ENCODE measurements around the gene IFT25.
"Not testable (repeated sequence)": the region's sequence is repeated elsewhere in the genome, so short reads cannot be mapped to it uniquely, and the experiment has no call there.

Gene IFT25

DNA sequence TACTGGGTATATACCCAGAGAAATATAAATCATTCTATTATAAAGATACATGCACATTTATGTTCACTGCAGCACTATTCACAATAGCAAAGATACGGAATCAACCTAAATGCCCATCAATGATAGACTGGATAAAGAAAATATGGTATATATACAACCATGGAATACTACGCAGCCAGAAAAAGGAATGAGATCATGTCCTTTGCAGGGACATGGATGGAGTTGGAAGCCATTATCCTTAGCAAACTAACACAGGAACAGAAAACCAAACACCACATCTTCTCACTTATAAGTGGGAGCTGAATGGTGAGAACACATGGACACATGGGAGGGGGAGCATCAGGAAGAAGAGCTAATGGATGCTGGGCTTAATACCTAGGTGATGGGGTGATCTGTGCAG is 63.6 kb downstream of the IFT25 start:
- not testable (repeated sequence) for DNase-seq

DNA sequence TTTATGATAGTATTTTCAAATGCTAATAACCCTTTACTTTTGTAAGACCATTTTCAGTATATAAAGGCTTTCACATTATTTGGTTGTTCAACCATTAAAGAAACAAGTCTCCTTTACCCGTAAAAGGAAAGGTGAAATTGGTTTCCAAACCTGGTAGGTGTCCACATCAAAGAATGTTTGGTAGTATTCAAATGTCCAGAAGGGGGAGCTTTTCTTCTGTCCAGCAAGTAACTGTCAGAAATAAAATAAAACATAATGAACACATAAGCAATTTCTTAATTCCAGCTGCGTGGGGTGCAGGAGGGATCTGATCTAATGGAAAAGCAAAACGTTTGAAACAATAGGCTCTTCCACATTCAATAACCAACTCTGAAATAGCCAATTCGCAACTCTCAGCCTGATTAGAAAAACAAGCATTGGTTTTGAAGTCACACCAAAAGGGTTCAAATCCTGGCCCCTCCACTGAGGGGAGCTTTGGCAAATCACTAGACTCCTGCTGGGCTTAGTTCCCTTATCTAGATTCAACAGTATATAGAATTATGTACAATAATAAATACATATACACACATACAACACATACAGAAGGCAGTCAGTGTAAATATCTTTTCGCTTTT is 66.9 kb downstream of the IFT25 start:
- no peak for DNase-seq

DNA sequence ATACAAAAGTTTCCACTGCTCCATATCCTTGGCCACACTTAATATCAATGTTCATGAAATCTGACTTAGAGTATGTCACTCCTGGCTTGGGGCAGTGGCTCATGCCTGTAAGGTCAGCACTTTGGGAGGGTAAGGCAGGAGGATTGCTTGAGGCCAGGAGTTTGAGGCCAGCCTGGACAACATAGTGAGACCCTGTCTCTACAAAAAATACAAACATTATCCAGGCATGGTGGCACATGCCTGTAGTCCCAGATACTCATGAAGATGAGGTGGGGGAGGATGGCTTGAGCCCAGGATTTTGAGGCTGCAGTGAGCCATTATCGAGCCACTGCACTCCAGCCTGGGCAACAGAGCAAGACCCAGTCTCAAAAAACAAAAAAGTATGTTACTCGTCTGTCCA is 70.3 kb downstream of the IFT25 start:
- not testable (repeated sequence) for DNase-seq

DNA sequence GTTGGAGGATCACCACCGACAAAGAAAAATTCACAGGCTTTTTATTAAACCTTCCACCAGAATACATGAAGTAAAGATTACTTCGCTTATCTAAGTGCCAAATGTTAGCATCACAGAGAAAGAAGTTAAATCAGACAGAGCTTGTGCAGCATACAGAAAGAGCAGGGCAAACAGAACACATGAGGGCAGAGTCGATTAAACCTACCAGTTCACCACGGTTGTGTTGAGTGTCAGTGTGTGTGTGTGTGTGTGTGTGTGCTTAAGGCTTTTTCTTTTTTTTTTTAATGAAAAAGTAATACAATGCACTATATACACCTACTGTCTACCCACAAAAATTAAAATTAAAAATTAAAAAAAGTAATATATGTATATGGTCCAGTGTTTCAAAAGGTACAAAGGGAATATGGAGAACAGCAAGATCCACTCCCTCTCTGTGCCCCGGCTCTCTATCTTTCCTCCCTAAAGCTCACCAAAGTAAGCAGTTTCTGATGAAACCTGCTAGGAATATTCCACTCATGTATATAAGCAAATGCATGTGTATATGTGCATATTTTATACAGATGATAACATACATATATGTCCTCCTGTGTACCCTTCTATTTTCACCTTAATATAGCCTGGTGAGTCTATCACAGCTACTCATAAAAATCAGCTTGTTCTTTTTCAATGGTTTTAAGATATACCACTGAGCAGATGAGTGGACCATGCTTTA is 73.6 kb downstream of the IFT25 start:
- no peak for DNase-seq
